GM12873 (cell line): ENCODE measurements around the gene STAM2.

Experiments used
- CTCF ChIP-seq: IDR thresholded peaks from 2 replicates; pipeline ENCODE4 v1.5.1; 2012; ENCODE audit warnings: low read depth, mild to moderate bottlenecking, moderate library complexity, low read length, control low read depth; ENCODE audit not compliant: insufficient read depth; ENCODE audit errors: missing control alignments

Gene STAM2

DNA sequence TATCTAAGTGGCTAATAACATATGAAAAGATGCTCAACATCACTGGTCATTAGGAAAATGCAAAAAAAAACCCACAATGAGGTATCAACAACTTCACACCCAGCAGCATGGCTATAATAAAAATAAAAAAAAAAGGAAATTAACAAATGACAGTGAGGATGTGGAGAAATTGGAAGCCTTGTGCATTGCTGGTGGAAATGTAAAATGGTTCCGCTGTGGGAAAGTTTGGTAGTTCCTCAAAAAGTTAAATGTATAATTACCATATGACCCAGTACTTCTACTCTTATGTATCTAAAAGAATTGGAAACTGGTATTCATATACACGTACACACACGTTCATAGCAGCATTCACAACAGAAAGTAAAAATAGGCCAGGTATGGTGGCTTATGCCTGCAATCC lies 61.2 kb downstream of the STAM2 start:
- TF ChIP-seq CTCF, result no peak

- TF ChIP-seq CTCF, result no peak
Observed at GRCh38 chr2:152106464-152106863, 69.1 kb downstream of the STAM2 start.

DNA sequence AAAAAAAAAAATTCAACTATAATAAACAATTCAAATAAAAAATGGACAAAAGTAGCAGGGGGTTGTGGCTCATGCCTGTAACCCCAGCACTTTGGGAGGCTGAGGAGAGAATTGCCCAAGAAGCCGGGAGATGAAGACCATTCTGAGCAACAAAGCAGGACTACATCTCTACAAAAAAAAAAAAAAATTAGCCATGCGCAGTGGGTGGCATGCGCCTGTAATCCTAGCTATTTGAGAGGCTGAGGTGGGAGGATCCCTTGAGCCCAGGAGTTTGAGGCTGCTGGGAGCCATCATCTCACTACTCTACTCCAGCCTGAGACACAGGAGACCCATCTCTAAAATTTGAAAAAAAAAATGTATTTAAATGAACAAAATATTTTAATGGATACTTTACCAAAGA lies 72.3 kb downstream of the STAM2 start:
- TF ChIP-seq CTCF, result no peak

- TF ChIP-seq CTCF, result no peak
Observed at GRCh38 chr2:152100961-152101360, 74.6 kb downstream of the STAM2 start.

DNA sequence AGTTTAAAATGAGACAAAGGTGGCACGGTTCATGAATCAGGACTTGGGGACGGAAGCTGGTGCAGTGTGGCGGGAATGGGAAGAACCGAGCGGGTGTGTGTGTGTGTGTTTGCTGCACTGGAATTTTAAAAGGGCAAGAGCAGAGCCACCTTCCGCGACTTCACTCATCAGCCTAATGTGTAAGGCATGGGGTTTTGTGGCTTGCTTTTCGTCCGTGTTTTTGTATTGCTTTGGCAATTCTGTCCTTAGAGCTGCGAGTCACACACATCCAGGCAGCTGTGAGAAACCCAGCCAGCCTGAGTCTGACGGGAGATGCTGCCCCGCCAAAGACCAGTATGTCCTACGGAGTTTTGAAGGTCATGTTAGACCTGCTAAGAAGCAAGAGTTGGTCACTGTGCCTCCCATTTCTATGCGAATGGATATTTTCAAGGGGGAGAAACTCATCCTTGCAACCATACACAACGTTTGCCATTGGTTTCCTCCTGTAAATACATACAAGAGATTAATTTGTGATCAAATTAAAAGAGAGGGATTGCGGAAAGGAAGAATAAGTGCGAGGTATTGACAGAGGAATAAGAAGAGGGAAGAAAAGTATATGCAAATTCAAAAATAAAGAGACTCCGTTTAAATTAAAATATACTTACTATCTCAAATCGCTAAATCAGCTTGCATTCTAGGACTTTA lies 76.1 kb downstream of the STAM2 start:
- no peak for TF ChIP-seq CTCF

DNA sequence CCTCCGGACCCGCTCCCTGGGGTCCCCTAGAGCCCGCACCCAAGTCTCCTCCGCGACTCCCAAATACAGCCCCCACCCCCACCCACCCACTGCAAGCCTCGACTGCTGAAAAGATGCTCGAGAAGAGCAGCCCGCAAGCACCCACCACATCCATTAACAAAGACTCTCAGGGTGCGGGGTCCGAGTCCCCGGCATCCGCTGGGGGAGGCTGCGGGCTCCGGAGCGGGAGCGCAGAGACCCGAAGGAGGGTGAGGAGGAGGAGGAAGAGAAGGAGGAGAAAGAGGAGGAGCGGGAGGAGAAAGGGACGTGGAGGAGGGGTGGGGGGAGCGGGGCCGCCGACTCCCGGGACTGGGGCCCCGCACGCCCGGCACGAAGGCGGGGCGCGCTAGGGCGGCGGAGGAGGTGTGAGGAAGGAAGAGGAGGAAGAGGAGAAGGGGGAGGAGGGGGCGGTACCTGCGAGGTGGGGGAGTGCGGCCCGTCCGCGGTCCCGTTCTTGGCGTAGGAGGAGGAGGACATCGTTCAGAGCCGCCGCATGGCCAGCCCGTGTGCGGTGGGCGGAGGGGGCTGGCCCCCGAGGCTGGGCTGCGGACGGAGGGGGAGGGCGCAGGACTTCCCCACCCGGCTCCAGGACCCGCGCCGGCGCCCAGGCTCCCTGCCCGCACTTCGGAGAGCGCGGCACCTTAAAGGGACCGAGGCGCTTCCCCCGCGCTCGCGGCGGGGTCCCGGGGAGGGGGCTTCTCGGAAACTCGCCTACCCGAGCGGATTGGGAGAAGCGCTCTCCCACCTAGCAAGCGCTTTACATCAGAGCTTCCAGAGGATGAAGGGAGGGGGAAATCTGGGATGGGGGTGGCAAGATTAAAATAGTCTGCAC lies 76.8 kb downstream of the STAM2 start, which contains the start of gene CACNB4:
Gene CACNB4, minus strand, starts transcription at position 549 of the 871 bp plus-strand sequence.
- TF ChIP-seq CTCF, result no peak

- no peak for TF ChIP-seq CTCF
Observed at GRCh38 chr2:152097801-152098495, 77.6 kb downstream of the STAM2 start.
